Endodermal cell (in vitro differentiated cells): ENCODE results near the gene NPC1L1. TPM values are rescaled to one million over a fixed set of nuclear protein-coding genes. Genes with fewer than 3 reads are reported as not detected.

Experiments used
- DNase-seq: peaks from one replicate; pipeline ENCODE4 v3.0.0-alpha.2; 2017
- H3K27ac ChIP-seq: 2 replicates; pipeline ENCODE4 v1.5.1; 2013; ENCODE audit warnings: mild to moderate bottlenecking, low read depth, low read length, moderate library complexity
- H3K27me3 ChIP-seq: 2 replicates; pipeline ENCODE4 v1.6.1; 2013; ENCODE audit warnings: mild to moderate bottlenecking, low read length, moderate library complexity; ENCODE audit not compliant: insufficient read depth, control insufficient read depth, poor library complexity, severe bottlenecking
- H3K36me3 ChIP-seq: 2 replicates; pipeline ENCODE4 v1.7.0; 2013; ENCODE audit warnings: mild to moderate bottlenecking, low read length, moderate library complexity; ENCODE audit not compliant: control insufficient read depth, insufficient read depth
- H3K4me1 ChIP-seq: one replicate; pipeline ENCODE4 v1.7.0; 2013; ENCODE audit warnings: low read length; ENCODE audit not compliant: control insufficient read depth, insufficient read depth
- H3K4me3 ChIP-seq: 2 replicates; pipeline ENCODE4 v1.5.1; 2013; ENCODE audit warnings: mild to moderate bottlenecking, low read length, moderate library complexity
- H3K9ac ChIP-seq: 2 replicates; pipeline ENCODE4 v1.6.1; 2013; ENCODE audit warnings: mild to moderate bottlenecking, low read length, moderate library complexity; ENCODE audit not compliant: poor library complexity, severe bottlenecking; ENCODE audit errors: extremely low read depth
- H3K9me3 ChIP-seq: 2 replicates; pipeline ENCODE4 v1.6.1; 2013; ENCODE audit warnings: mild to moderate bottlenecking, low read length, moderate library complexity; ENCODE audit not compliant: control insufficient read depth
- H3K27ac Mint-ChIP-seq: 2 replicates; pipeline ENCODE4 v1.8.0; 2020; ENCODE audit warnings: mixed read lengths
- H3K27me3 Mint-ChIP-seq: 2 replicates; pipeline ENCODE4 v1.8.0; 2021; ENCODE audit warnings: mild to moderate bottlenecking, mixed read lengths; ENCODE audit not compliant: insufficient read depth
- H3K36me3 Mint-ChIP-seq: 2 replicates; pipeline ENCODE4 v1.8.0; 2020; ENCODE audit warnings: low read depth, mixed read lengths
- H3K4me1 Mint-ChIP-seq: 2 replicates; pipeline ENCODE4 v1.8.0; 2020; ENCODE audit warnings: mixed read lengths
- H3K4me3 Mint-ChIP-seq: 2 replicates; pipeline ENCODE4 v1.8.0; 2020; ENCODE audit warnings: mild to moderate bottlenecking, moderate library complexity, mixed read lengths
- H3K9me3 Mint-ChIP-seq: 2 replicates; pipeline ENCODE4 v1.8.0; 2020; ENCODE audit warnings: mild to moderate bottlenecking, mixed read lengths
- WGBS, 2 experiments: methylation state at CpG; one replicate each; pipeline versions ENCODE4 v1.1.5 to v1.1.7; 2013; ENCODE audit warnings: missing lambda C conversion rate in 2 of 2, mixed read lengths in 1 of 2; ENCODE audit not compliant: insufficient coverage in 1 of 2, insufficient read length in 1 of 2; 5-methylcytosine and 5-hydroxymethylcytosine counted together
- total RNA-seq, 2 donors: library from RNA; stranded (reverse); fragmentation: NEBNext Ultra II Directional in 1 of 2; extraction: Animal tissue kit (Norgen Biotek cat#: 25700) in 1 of 2; gene quantifications; 2 replicates in 1 of 2; 3 replicates in 1 of 2; pipeline ENCODE4 v1.2.1, GENCODE V29; 2021
- TF ChIP-seq, protein P1 (sequence below): fragments of 200-600 bp; sonication (generic); conservative IDR thresholded peaks from 2 replicates; pipeline ENCODE4 v1.5.0; 2021; ENCODE audit warnings: antibody characterized with exemption, mild to moderate bottlenecking

Gene NPC1L1
- total RNA-seq, 2 donors from 2014 or later, result 2.7 to 3.1 TPM

DNA sequence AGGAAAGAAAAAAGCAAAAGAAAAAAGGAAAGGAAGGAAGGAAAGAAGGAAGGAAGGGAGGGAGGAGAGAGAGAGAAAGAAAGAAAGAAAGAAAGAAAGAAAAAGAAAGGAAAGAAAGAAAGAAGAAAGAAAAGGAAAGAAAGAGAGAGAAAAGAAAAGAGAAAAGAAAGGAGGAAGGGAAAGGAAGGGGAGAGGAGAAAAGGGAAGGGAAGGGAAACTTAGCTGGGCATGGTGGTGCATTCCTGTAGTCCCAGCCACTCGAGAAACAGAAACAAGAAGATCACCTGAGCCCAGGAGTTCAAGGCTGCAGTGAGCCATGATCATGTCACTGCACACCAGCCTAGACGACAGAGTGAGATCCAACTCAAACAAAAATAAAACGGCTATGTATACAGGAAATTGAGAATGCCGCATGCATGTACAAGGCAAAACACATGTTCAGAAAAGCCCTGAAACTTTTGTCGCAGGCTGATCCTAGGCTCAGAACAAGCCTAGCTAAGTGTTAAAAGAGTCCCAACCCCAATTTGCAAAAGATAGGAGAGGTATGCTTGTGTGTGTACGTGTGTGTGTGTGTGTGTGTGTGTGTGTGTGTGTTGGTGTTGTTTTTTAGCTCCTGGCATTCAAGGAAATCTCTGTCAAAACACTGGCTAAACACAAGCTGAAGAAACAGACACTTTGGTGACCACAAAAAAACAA lies 6.6 kb upstream of the NPC1L1 start:
- H3K36me3 Mint-ChIP-seq, result no peaks in the 10 kb centered on the region
- H3K9ac ChIP-seq, result no peak overlapping the region
- no peaks in the 10 kb centered on the region for H3K9me3 ChIP-seq
- no peaks in the 10 kb centered on the region for H3K36me3 ChIP-seq
- H3K27ac ChIP-seq, result no peak overlapping the region
- WGBS, 2 experiments, result 69 to 75% methylated on average over 6 of the region's 6 CpGs
- H3K27ac Mint-ChIP-seq, result no peak overlapping the region
- peaks cover 8% of the 10 kb centered on the region for H3K27me3 ChIP-seq
- no peak for DNase-seq
- H3K27me3 Mint-ChIP-seq, result peaks cover 5% of the 10 kb centered on the region
- peaks cover 7% of the 10 kb centered on the region for H3K4me1 Mint-ChIP-seq
- TF ChIP-seq, protein P1, sequence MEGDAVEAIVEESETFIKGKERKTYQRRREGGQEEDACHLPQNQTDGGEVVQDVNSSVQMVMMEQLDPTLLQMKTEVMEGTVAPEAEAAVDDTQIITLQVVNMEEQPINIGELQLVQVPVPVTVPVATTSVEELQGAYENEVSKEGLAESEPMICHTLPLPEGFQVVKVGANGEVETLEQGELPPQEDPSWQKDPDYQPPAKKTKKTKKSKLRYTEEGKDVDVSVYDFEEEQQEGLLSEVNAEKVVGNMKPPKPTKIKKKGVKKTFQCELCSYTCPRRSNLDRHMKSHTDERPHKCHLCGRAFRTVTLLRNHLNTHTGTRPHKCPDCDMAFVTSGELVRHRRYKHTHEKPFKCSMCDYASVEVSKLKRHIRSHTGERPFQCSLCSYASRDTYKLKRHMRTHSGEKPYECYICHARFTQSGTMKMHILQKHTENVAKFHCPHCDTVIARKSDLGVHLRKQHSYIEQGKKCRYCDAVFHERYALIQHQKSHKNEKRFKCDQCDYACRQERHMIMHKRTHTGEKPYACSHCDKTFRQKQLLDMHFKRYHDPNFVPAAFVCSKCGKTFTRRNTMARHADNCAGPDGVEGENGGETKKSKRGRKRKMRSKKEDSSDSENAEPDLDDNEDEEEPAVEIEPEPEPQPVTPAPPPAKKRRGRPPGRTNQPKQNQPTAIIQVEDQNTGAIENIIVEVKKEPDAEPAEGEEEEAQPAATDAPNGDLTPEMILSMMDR, result no peak
- no peaks in the 10 kb centered on the region for H3K9me3 Mint-ChIP-seq
- peaks cover 3% of the 10 kb centered on the region for H3K4me1 ChIP-seq
- no peak overlapping the region for H3K4me3 Mint-ChIP-seq
- no peak overlapping the region for H3K4me3 ChIP-seq

- H3K9me3 Mint-ChIP-seq, result no peaks in the 10 kb centered on the region
- no peak overlapping the region for H3K4me3 Mint-ChIP-seq
Measured at GRCh38 chr7:44541876-44542610, 913 bp upstream of the NPC1L1 start.

GRCh38 chr7:44540592-44541027 lies 520 bp downstream of the NPC1L1 start:
- H3K4me3 ChIP-seq, result no peak overlapping the region
- no peak for DNase-seq
- H3K9ac ChIP-seq, result no peak overlapping the region
- H3K4me1 ChIP-seq, result peaks cover 8% of the 10 kb centered on the region
- H3K4me1 Mint-ChIP-seq, result peaks cover 20% of the 10 kb centered on the region
- TF ChIP-seq, protein P1, result no peak
- H3K36me3 ChIP-seq, result no peaks in the 10 kb centered on the region
- no peak overlapping the region for H3K27ac Mint-ChIP-seq
- no peak overlapping the region for H3K27ac ChIP-seq
- H3K4me3 Mint-ChIP-seq, result no peak overlapping the region
- H3K27me3 ChIP-seq, result no peaks in the 10 kb centered on the region
- no peaks in the 10 kb centered on the region for H3K9me3 ChIP-seq
- 80 to 89% methylated on average over 1 to 5 of the region's 5 CpGs for WGBS, 2 experiments
- H3K27me3 Mint-ChIP-seq, result no peaks in the 10 kb centered on the region
- H3K36me3 Mint-ChIP-seq, result no peaks in the 10 kb centered on the region
- no peaks in the 10 kb centered on the region for H3K9me3 Mint-ChIP-seq

More at GRCh38 chr7:44541876-44542610, 913 bp upstream of the NPC1L1 start:
- no peaks in the 10 kb centered on the region for H3K9me3 ChIP-seq
- no peaks in the 10 kb centered on the region for H3K27me3 ChIP-seq
- H3K9ac ChIP-seq, result peak overlapping the region; percentile 3
- Mint-ChIP-seq H3K36me3 (no peaks in the 10 kb centered on the region), H3K27me3 (no peaks in the 10 kb centered on the region), H3K27ac (peak overlapping the region; percentile 10), H3K4me1 (peaks cover 20% of the 10 kb centered on the region)
- TF ChIP-seq, protein P1, result peak; percentile 43
- no peaks in the 10 kb centered on the region for H3K36me3 ChIP-seq
- peaks cover 8% of the 10 kb centered on the region for H3K4me1 ChIP-seq
- no peak overlapping the region for H3K27ac ChIP-seq
- WGBS, 2 experiments, result 91 to 96% methylated on average over 4 to 6 of the region's 6 CpGs
- no peak overlapping the region for H3K4me3 ChIP-seq
- DNase-seq, result no peak
